GM23248 (cell line): ENCODE data around the gene PDGFRA. TPM values are rescaled to one million over a fixed set of nuclear protein-coding genes. Genes with fewer than 3 reads are reported as not detected.

ENCODE experiments used
- DNase-seq: peaks from one replicate; pipeline ENCODE4 v3.0.0-alpha.2; 2015
- H2AFZ ChIP-seq: fragments of 200-600 bp; sonication (generic); 2 replicates; pipeline ENCODE4 v1.6.1; 2016; ENCODE audit warnings: antibody characterized with exemption
- H3F3A ChIP-seq: fragments of 200-600 bp; sonication (generic); 2 replicates; pipeline ENCODE4 v1.6.1; 2016; ENCODE audit warnings: mild to moderate bottlenecking, antibody characterized with exemption, mixed run types; ENCODE audit not compliant: insufficient read depth
- H3K27ac ChIP-seq: fragments of 200-600 bp; sonication (generic); 2 replicates; pipeline ENCODE4 v1.5.1; 2016; ENCODE audit warnings: mild to moderate bottlenecking
- H3K27me3 ChIP-seq: fragments of 200-600 bp; sonication (generic); replicated peaks from 2 replicates; pipeline ENCODE4 v1.6.1; 2016; ENCODE audit warnings: mild to moderate bottlenecking; ENCODE audit not compliant: insufficient read depth
- H3K36me3 ChIP-seq: fragments of 200-600 bp; sonication (generic); 2 replicates; pipeline ENCODE4 v1.6.1; 2016; ENCODE audit warnings: low read depth, mild to moderate bottlenecking
- H3K4me1 ChIP-seq: fragments of 200-600 bp; sonication (generic); 2 replicates; pipeline ENCODE4 v1.6.1; 2016; ENCODE audit warnings: mild to moderate bottlenecking; ENCODE audit not compliant: insufficient read depth
- H3K4me2 ChIP-seq: fragments of 200-600 bp; sonication (generic); one replicate; pipeline ENCODE4 v1.6.1; 2016; ENCODE audit warnings: mild to moderate bottlenecking; ENCODE audit not compliant: unreplicated experiment
- H3K4me3 ChIP-seq: fragments of 200-600 bp; sonication (generic); 2 replicates; pipeline ENCODE4 v1.5.1; 2016; ENCODE audit warnings: mild to moderate bottlenecking
- H3K79me2 ChIP-seq: fragments of 200-600 bp; sonication (generic); 2 replicates; pipeline ENCODE4 v1.6.1; 2016; ENCODE audit warnings: mild to moderate bottlenecking; ENCODE audit not compliant: insufficient read depth
- H3K9ac ChIP-seq: fragments of 200-600 bp; sonication (generic); 2 replicates; pipeline ENCODE4 v1.6.1; 2016; ENCODE audit warnings: mild to moderate bottlenecking
- H3K9me2 ChIP-seq: fragments of 200-600 bp; sonication (generic); 2 replicates; pipeline ENCODE4 v1.6.1; 2016; ENCODE audit warnings: mixed run types, mild to moderate bottlenecking, moderate library complexity; ENCODE audit not compliant: insufficient read depth
- H3K9me3 ChIP-seq: fragments of 200-600 bp; sonication (generic); one replicate; pipeline ENCODE4 v1.6.1; 2017; ENCODE audit warnings: low read depth
- H4K20me1 ChIP-seq: fragments of 200-600 bp; sonication (generic); 2 replicates; pipeline ENCODE4 v1.6.0; 2016; ENCODE audit not compliant: insufficient read depth
- EZH2 ChIP-seq: fragments of 200-600 bp; sonication (generic); IDR thresholded peaks from 2 replicates; pipeline ENCODE4 v1.6.1; 2018; ENCODE audit warnings: antibody characterized with exemption, mild to moderate bottlenecking; ENCODE audit not compliant: insufficient read depth, poor library complexity, severe bottlenecking
- EZH2phosphoT487 ChIP-seq: fragments of 200-600 bp; sonication (generic); IDR thresholded peaks from 2 replicates; pipeline ENCODE4 v1.6.1; 2018; ENCODE audit warnings: antibody characterized with exemption, moderate library complexity, mild to moderate bottlenecking, low read depth; ENCODE audit not compliant: insufficient read depth
- WGBS, 2 experiments: methylation state at CpG; one replicate each; pipeline ENCODE4 v1.1.6; 2015 to 2017; ENCODE audit warnings: low lambda C conversion rate in 2 of 2, low coverage in 1 of 2; ENCODE audit errors: missing lambda C conversion rate in 2 of 2; 5-methylcytosine and 5-hydroxymethylcytosine counted together
- in situ Hi-C: fragments of 300-500 bp; cut with MboI; formaldehyde crosslinking; loops from 2 replicates; pipeline ENCODE4 v1.15.0; 2020
- polyA plus RNA-seq: library from polyadenylated mRNA; unstranded; fragments of >200 nt; fragmentation: Nextera tagmentation; extraction: Ambion mirVana; gene quantifications from 2 replicates; pipeline ENCODE4 v1.2.1, GENCODE V29; 2016
- total RNA-seq: library from RNA; depleted of rRNA; stranded (reverse); fragments of >200 nt; shearing (Covaris generic); gene quantifications from 2 replicates; pipeline ENCODE4 v1.2.3, GENCODE V29; 2014

The PDGFRA gene
- total and polyA plus RNA-seq, 2 experiments from 2014 or later, result 109 to 225 TPM

GRCh38 chr4:54215379-54216077 lies 13.6 kb upstream of the PDGFRA start:
- Histone ChIP-seq H3K27me3 (no peaks in the 10 kb centered on the region), H3K4me1 (peaks cover 40% of the 10 kb centered on the region), H2AFZ (no peak overlapping the region), H3K4me2 (peak overlapping the region; percentile 8), H3K27ac (no peak overlapping the region), H3F3A (peaks cover 20% of the 10 kb centered on the region), H3K4me3 (no peak overlapping the region), H3K9me3 (no peaks in the 10 kb centered on the region), H4K20me1 (no peaks in the 10 kb centered on the region), H3K36me3 (no peaks in the 10 kb centered on the region), H3K9ac (no peak overlapping the region), H3K9me2 (no peaks in the 10 kb centered on the region), H3K79me2 (no peaks in the 10 kb centered on the region)
- in situ Hi-C loops, result no loop called here
- 33% methylated on average over 4 of the region's 4 CpGs for WGBS, 2 experiments
- no peak for TF ChIP-seq EZH2phosphoT487
- no peak for TF ChIP-seq EZH2
- peak; percentile 47 for DNase-seq

- Histone ChIP-seq H3K9me3 (no peaks in the 10 kb centered on the region), H3K4me1 (peaks cover 37% of the 10 kb centered on the region), H3F3A (peaks cover 18% of the 10 kb centered on the region), H3K27me3 (no peaks in the 10 kb centered on the region), H2AFZ (peak overlapping the region; percentile 85), H3K9ac (peak overlapping the region; percentile 65), H4K20me1 (no peaks in the 10 kb centered on the region), H3K4me2 (peak overlapping the region; percentile 97), H3K79me2 (no peaks in the 10 kb centered on the region), H3K36me3 (no peaks in the 10 kb centered on the region), H3K27ac (peak overlapping the region; percentile 13; the same call in 1 of the 2 replicates), H3K4me3 (peak overlapping the region; percentile 72), H3K9me2 (no peaks in the 10 kb centered on the region)
- WGBS, 2 experiments, result 1 to 2% methylated on average over 23 of the region's 23 CpGs
- in situ Hi-C loops, result no loop called here
- TF ChIP-seq EZH2 (no peak), EZH2phosphoT487 (no peak)
- peak; percentile 90 for DNase-seq
Observed at GRCh38 chr4:54217642-54218495, 11.2 kb upstream of the PDGFRA start.

- no peaks in the 10 kb centered on the region for H3K36me3 ChIP-seq
- no peak overlapping the region for H3K4me3 ChIP-seq
- H2AFZ ChIP-seq, result no peak overlapping the region
- no peaks in the 10 kb centered on the region for H4K20me1 ChIP-seq
- H3K9me2 ChIP-seq, result no peaks in the 10 kb centered on the region
- peaks cover 29% of the 10 kb centered on the region for H3K4me1 ChIP-seq
- TF ChIP-seq EZH2 (no peak), EZH2phosphoT487 (no peak)
- no peaks in the 10 kb centered on the region for H3K79me2 ChIP-seq
- in situ Hi-C loops, result no loop called here
- 89 to 90% methylated on average over 6 of the region's 6 CpGs for WGBS, 2 experiments
- no peaks in the 10 kb centered on the region for H3K27me3 ChIP-seq
- H3K9ac ChIP-seq, result no peak overlapping the region
- no peak overlapping the region for H3K27ac ChIP-seq
- no peak for DNase-seq
- H3K4me2 ChIP-seq, result no peak overlapping the region
- peaks cover 9% of the 10 kb centered on the region for H3F3A ChIP-seq
- H3K9me3 ChIP-seq, result no peaks in the 10 kb centered on the region
Observed at GRCh38 chr4:54218736-54219135, 10.4 kb upstream of the PDGFRA start.

- Histone ChIP-seq H3K4me2 (peak overlapping the region; percentile 95), H3K27me3 (no peaks in the 10 kb centered on the region), H4K20me1 (no peaks in the 10 kb centered on the region), H3K36me3 (no peaks in the 10 kb centered on the region), H3F3A (peaks cover 26% of the 10 kb centered on the region), H2AFZ (peak overlapping the region; percentile 92), H3K4me1 (peaks cover 25% of the 10 kb centered on the region), H3K79me2 (peaks cover 11% of the 10 kb centered on the region), H3K9me3 (no peaks in the 10 kb centered on the region), H3K27ac (peak overlapping the region; percentile 87), H3K9ac (peak overlapping the region; percentile 92), H3K9me2 (no peaks in the 10 kb centered on the region), H3K4me3 (peak overlapping the region; percentile 85)
- TF ChIP-seq EZH2phosphoT487 (no peak), EZH2 (no peak)
- DNase-seq, result no peak
- 9% methylated on average over 6 of the region's 6 CpGs for WGBS, 2 experiments
- in situ Hi-C loops, result loop anchor here (10.0 to 25.0 kb wide), 5 partner anchors 320 to 1210 kb away; partner anchors contain the start of gene LNX1
Observed at GRCh38 chr4:54224996-54225597, 4.0 kb upstream of the PDGFRA start.
